Thyroid gland (tissue), 4 donors: ENCODE data around the gene INAFM2.

Experiments used
- CTCF ChIP-seq, 6 experiments: fragments of 200-600 bp in 3 of 6; fragments of 450-650 bp in 3 of 6; sonication (generic) in 3 of 6; IDR thresholded peaks; one replicate each; pipeline ENCODE4 v1.5.1; 2016 to 2019; ENCODE audit warnings: antibody characterized with exemption in 6 of 6, mild to moderate bottlenecking in 2 of 6, inconsistent platforms in 1 of 6, moderate library complexity in 1 of 6
- POLR2A ChIP-seq, 2 donors: fragments of 450-650 bp; IDR thresholded peaks; one replicate each; pipeline ENCODE4 v1.6.1; 2017; ENCODE audit warnings: antibody characterized with exemption in 2 of 2, mild to moderate bottlenecking in 2 of 2, moderate library complexity in 1 of 2

GRCh38 chr15:40346579-40347558 lies 23.4 kb downstream of the INAFM2 start:
- TF ChIP-seq CTCF (IDR thresholded peaks at IDR 0.05) (no peak), POLR2A (IDR thresholded peaks at IDR 0.05) (no peak)
